HepG2 (cell line): ENCODE data around the gene SIVA1. TPM values are rescaled to one million over a fixed set of nuclear protein-coding genes. Genes with fewer than 3 reads are reported as not detected.

ENCODE experiments used
- ATAC-seq: fragments of 200-7000 bp; cut with Tn5 transposase; 3 replicates; pipeline ENCODE4 v1.9.1; 2020; ENCODE audit warnings: mild to moderate bottlenecking, moderate library complexity
- BruUV-seq: library from RNA; stranded (reverse); fragments of 400-500 nt; replicated peaks from 2 replicates; lab custom pipeline; 2021; lab: Mats Ljungman, UMichigan
- CTCF ChIA-PET: fragments of 300-600 bp; formaldehyde crosslinking; extraction: SDS; loops from one replicate; lab custom pipeline; 2021; ENCODE audit warnings: low total read pairs, inconsistent platforms, low intra/inter-chr PET ratio; lab: Yijun Ruan, JAX
- POLR2A ChIA-PET: fragments of 350-600 bp; sonication (Branson Sonifier 250); formaldehyde crosslinking; loops from one replicate; lab custom pipeline; 2020; ENCODE audit warnings: antibody characterized with exemption, inconsistent platforms; lab: Yijun Ruan, JAX
- DNase-seq: peaks from one replicate; pipeline ENCODE4 v3.0.0-alpha.2; 2015; ENCODE audit warnings: low spot score
- FAIRE-seq: peaks from 3 replicates; lab custom pipeline; 2011; peaks lifted over from hg19 to GRCh38; lab: Jason Lieb, UNC
- H2AFZ ChIP-seq: one replicate; pipeline ENCODE4 v1.6.1; 2011; ENCODE audit warnings: low read length, inconsistent platforms
- H3K27ac ChIP-seq: fragments of 300-600 bp; 3 replicates; pipeline ENCODE4 v1.8.0; 2011; ENCODE audit warnings: mixed run types, mild to moderate bottlenecking, mixed read lengths, low read length, inconsistent platforms; ENCODE audit not compliant: insufficient read depth; ENCODE audit errors: extremely low read length
- H3K27me3 ChIP-seq, 2 experiments: fragments of 200-600 bp in 1 of 2; 2 replicates in 1 of 2; 3 replicates in 1 of 2; pipeline versions ENCODE4 v1.6.0 to v1.8.0; 2011; ENCODE audit warnings: low read length in 2 of 2, mild to moderate bottlenecking in 2 of 2, moderate library complexity in 2 of 2, inconsistent platforms in 1 of 2; ENCODE audit not compliant: insufficient read depth in 2 of 2, control insufficient read depth in 1 of 2
- H3K36me3 ChIP-seq, 2 experiments: fragments of 200-600 bp in 1 of 2; replicated peaks in 1 of 2; 2 replicates in 1 of 2; 3 replicates in 1 of 2; pipeline versions ENCODE4 v1.5.1 to v1.8.0; 2011; ENCODE audit warnings: low read length in 2 of 2, inconsistent platforms in 1 of 2; ENCODE audit not compliant: insufficient read depth in 2 of 2, control insufficient read depth in 1 of 2
- H3K4me1 ChIP-seq: 2 replicates; pipeline ENCODE4 v1.5.1; 2012; ENCODE audit warnings: low read length, inconsistent platforms; ENCODE audit not compliant: insufficient read depth
- H3K4me2 ChIP-seq: 2 replicates; pipeline ENCODE4 v1.6.0; 2011; ENCODE audit warnings: low read depth, low read length, inconsistent platforms
- H3K4me3 ChIP-seq, 3 experiments: fragments of 200-600 bp in 1 of 3; sonication (generic), shearing (Covaris generic) in 1 of 3; replicated peaks in 1 of 3; 2 replicates each; pipeline ENCODE4 v1.5.1; 2011 to 2016; ENCODE audit warnings: low read length in 3 of 3, inconsistent platforms in 2 of 3, low read depth in 2 of 3, mild to moderate bottlenecking in 2 of 3, control low read depth in 1 of 3, mixed read lengths in 1 of 3; ENCODE audit not compliant: insufficient read depth in 1 of 3
- H3K79me2 ChIP-seq: one replicate; pipeline ENCODE4 v1.6.1; 2011; ENCODE audit warnings: low read length, inconsistent platforms; ENCODE audit not compliant: insufficient read depth
- H3K9ac ChIP-seq: 2 replicates; pipeline ENCODE4 v1.6.0; 2011; ENCODE audit warnings: mild to moderate bottlenecking, low read depth, low read length, inconsistent platforms; ENCODE audit not compliant: insufficient read depth
- H3K9me3 ChIP-seq: 2 replicates; pipeline ENCODE4 v1.5.1; 2012; ENCODE audit warnings: mild to moderate bottlenecking, low read length
- H4K20me1 ChIP-seq: 2 replicates; pipeline ENCODE4 v1.6.0; 2011; ENCODE audit warnings: inconsistent platforms, mild to moderate bottlenecking, low read length, moderate library complexity; ENCODE audit not compliant: insufficient read depth
- ARNT ChIP-seq: fragments of 450-650 bp; IDR thresholded peaks from 2 replicates; pipeline ENCODE4 v1.6.1; 2017
- EHMT2 ChIP-seq: fragments of 200-600 bp; sonication (generic); IDR thresholded peaks from 2 replicates; pipeline ENCODE4 v1.7.0; 2017; ENCODE audit warnings: antibody characterized with exemption, low read depth, low read length, borderline replicate concordance
- HDAC2 ChIP-seq: sonication (generic); formaldehyde crosslinking; IDR thresholded peaks from 2 replicates; pipeline ENCODE4 v1.4.0; 2020; ENCODE audit warnings: missing genetic modification reagents
- NONO ChIP-seq, 2 experiments: fragments of 450-650 bp in 1 of 2; sonication (generic) in 1 of 2; formaldehyde crosslinking in 1 of 2; IDR thresholded peaks in 1 of 2; conservative IDR thresholded peaks in 1 of 2; 2 replicates each; pipeline versions ENCODE4 v1.6.1 to v1.8.0; 2017 to 2022; ENCODE audit warnings: mild to moderate bottlenecking in 1 of 2, missing genetic modification reagents in 1 of 2, moderate library complexity in 1 of 2
- NR2F2 ChIP-seq: IDR thresholded peaks from 2 replicates; pipeline ENCODE4 v1.6.1; 2012; ENCODE audit warnings: low read depth, inconsistent platforms, borderline replicate concordance
- POLR2A ChIP-seq, 2 experiments: IDR thresholded peaks; 2 replicates each; pipeline ENCODE4 v1.6.1; 2011; ENCODE audit warnings: low read depth in 2 of 2, low read length in 2 of 2, mild to moderate bottlenecking in 1 of 2, moderate library complexity in 1 of 2; ENCODE audit not compliant: insufficient read depth in 1 of 2
- SKIL ChIP-seq: sonication (generic); formaldehyde crosslinking; IDR thresholded peaks from 2 replicates; pipeline ENCODE4 v1.8.0; 2022; ENCODE audit warnings: missing genetic modification reagents, mild to moderate bottlenecking, moderate library complexity, borderline replicate concordance
- STAT5B ChIP-seq: sonication (generic); formaldehyde crosslinking; IDR thresholded peaks from 2 replicates; pipeline ENCODE4 v1.4.0; 2020; ENCODE audit warnings: missing genetic modification reagents
- WIZ ChIP-seq: sonication (generic); formaldehyde crosslinking; IDR thresholded peaks from 2 replicates; pipeline ENCODE4 v1.5.1; 2020; ENCODE audit warnings: mild to moderate bottlenecking, missing genetic modification reagents
- ZNF552 ChIP-seq: sonication (generic); formaldehyde crosslinking; IDR thresholded peaks from 2 replicates; pipeline ENCODE4 v1.9.0; 2022; ENCODE audit warnings: missing genetic modification reagents, mild to moderate bottlenecking, borderline replicate concordance
- WGBS: methylation state at CpG from one replicate; pipeline ENCODE4 v1.1.6; 2017; ENCODE audit warnings: low lambda C conversion rate; 5-methylcytosine and 5-hydroxymethylcytosine counted together
- in situ Hi-C: cut with HindIII; loops from 2 replicates; pipeline ENCODE4 v1.10.0; 2017; ENCODE audit warnings: low pct_unique_long_range_greater_than_20kb; ENCODE audit not compliant: extremely low pct_ligation_motif_present
- intact Hi-C: fragments of 100-400 bp; cut with micrococcal nuclease; formaldehyde crosslinking; loops from one replicate; pipeline ENCODE4 v1.10.0; 2022; ENCODE audit not compliant: unreplicated experiment
- polyA plus RNA-seq, 8 experiments: library from polyadenylated mRNA; depleted of rRNA in 3 of 8; stranded (reverse) in 7 of 8; unstranded in 1 of 8; fragments of >200 nt; fragmentation: Illumina TruSeq in 4 of 8; extraction: Trizol in 4 of 8; gene quantifications; 2 replicates each; pipeline versions ENCODE4 v1.2.1 to v1.2.3, GENCODE V29; 2011 to 2016; ENCODE audit warnings: low read depth in 4 of 8, missing spikeins in 1 of 8, mixed read lengths in 1 of 8; ENCODE audit not compliant: insufficient read depth in 1 of 8
- total RNA-seq, 5 experiments: library from RNA; depleted of rRNA; stranded (reverse); fragments of >200 nt; fragmentation: Illumina TruSeq; extraction: Trizol; gene quantifications; 2 replicates each; pipeline ENCODE4 v1.2.3, GENCODE V29; 2016; ENCODE audit warnings: low read depth in 1 of 5
- TF ChIP-seq, protein P1 (sequence below): sonication (generic); formaldehyde crosslinking; IDR thresholded peaks from 2 replicates; pipeline ENCODE4 v1.4.0; 2020; ENCODE audit warnings: mild to moderate bottlenecking, missing genetic modification reagents
- TF ChIP-seq, protein P2 (sequence below): sonication (generic); formaldehyde crosslinking; conservative IDR thresholded peaks from 2 replicates; pipeline ENCODE4 v1.4.0; 2020; ENCODE audit warnings: missing genetic modification reagents

SIVA1 gene
- total and polyA plus RNA-seq, 2 of the 13 experiments (the other 11 are each of a cell fraction or from before 2014, with no cell fraction given): 123 to 186 TPM

GRCh38 chr14:104758981-104759969 lies 6.3 kb downstream of the SIVA1 start:
- H3K4me1 ChIP-seq: peaks cover 61% of the 10 kb centered on the region
- no peaks in the 10 kb centered on the region for H3K9me3 ChIP-seq
- no peak overlapping the region for H3K4me3 ChIP-seq
- 96% methylated on average over 28 of the region's 30 CpGs for WGBS
- peaks cover 15 to 60% of the 10 kb centered on the region in 2 experiments for H3K36me3 ChIP-seq
- peaks cover 67% of the 10 kb centered on the region for H3K79me2 ChIP-seq
- peaks cover 69% of the 10 kb centered on the region for H4K20me1 ChIP-seq
- ATAC-seq: no peak
- POLR2A ChIA-PET: interaction anchor here (1.0 to 2.2 kb wide), 2 partner anchors 7 to 10 kb away, joined by 4 to 13 read pairs; no protein-coding TSS in a partner anchor
- peak overlapping the region; percentile 20 for H3K27ac ChIP-seq
- no peak overlapping the region for H3K9ac ChIP-seq
- CTCF ChIA-PET: no interaction called here
- no peak overlapping the region for H2AFZ ChIP-seq
- H3K27me3 ChIP-seq: no peaks in the 10 kb centered on the region
- no peak for DNase-seq
- in situ Hi-C loops: no loop called here
- no peak overlapping the region for H3K4me2 ChIP-seq
- intact Hi-C loops: no loop called here
- no TSS peak for BruUV-seq
- no peak for FAIRE-seq
- TF ChIP-seq ARNT: no peak
- TF ChIP-seq, protein P1, sequence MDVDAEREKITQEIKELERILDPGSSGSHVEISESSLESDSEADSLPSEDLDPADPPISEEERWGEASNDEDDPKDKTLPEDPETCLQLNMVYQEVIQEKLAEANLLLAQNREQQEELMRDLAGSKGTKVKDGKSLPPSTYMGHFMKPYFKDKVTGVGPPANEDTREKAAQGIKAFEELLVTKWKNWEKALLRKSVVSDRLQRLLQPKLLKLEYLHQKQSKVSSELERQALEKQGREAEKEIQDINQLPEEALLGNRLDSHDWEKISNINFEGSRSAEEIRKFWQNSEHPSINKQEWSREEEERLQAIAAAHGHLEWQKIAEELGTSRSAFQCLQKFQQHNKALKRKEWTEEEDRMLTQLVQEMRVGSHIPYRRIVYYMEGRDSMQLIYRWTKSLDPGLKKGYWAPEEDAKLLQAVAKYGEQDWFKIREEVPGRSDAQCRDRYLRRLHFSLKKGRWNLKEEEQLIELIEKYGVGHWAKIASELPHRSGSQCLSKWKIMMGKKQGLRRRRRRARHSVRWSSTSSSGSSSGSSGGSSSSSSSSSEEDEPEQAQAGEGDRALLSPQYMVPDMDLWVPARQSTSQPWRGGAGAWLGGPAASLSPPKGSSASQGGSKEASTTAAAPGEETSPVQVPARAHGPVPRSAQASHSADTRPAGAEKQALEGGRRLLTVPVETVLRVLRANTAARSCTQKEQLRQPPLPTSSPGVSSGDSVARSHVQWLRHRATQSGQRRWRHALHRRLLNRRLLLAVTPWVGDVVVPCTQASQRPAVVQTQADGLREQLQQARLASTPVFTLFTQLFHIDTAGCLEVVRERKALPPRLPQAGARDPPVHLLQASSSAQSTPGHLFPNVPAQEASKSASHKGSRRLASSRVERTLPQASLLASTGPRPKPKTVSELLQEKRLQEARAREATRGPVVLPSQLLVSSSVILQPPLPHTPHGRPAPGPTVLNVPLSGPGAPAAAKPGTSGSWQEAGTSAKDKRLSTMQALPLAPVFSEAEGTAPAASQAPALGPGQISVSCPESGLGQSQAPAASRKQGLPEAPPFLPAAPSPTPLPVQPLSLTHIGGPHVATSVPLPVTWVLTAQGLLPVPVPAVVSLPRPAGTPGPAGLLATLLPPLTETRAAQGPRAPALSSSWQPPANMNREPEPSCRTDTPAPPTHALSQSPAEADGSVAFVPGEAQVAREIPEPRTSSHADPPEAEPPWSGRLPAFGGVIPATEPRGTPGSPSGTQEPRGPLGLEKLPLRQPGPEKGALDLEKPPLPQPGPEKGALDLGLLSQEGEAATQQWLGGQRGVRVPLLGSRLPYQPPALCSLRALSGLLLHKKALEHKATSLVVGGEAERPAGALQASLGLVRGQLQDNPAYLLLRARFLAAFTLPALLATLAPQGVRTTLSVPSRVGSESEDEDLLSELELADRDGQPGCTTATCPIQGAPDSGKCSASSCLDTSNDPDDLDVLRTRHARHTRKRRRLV (CRISPR knock-in tag): no peak
- TF ChIP-seq EHMT2: no peak
- TF ChIP-seq, protein P2, sequence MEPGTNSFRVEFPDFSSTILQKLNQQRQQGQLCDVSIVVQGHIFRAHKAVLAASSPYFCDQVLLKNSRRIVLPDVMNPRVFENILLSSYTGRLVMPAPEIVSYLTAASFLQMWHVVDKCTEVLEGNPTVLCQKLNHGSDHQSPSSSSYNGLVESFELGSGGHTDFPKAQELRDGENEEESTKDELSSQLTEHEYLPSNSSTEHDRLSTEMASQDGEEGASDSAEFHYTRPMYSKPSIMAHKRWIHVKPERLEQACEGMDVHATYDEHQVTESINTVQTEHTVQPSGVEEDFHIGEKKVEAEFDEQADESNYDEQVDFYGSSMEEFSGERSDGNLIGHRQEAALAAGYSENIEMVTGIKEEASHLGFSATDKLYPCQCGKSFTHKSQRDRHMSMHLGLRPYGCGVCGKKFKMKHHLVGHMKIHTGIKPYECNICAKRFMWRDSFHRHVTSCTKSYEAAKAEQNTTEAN (CRISPR knock-in tag): no peak
- no peak for TF ChIP-seq WIZ (CRISPR knock-in tag)
- TF ChIP-seq NR2F2: no peak
- TF ChIP-seq SKIL: no peak
- no peak for TF ChIP-seq ZNF552 (CRISPR knock-in tag)
- no peak for TF ChIP-seq HDAC2 (CRISPR knock-in tag)
- TF ChIP-seq STAT5B: no peak
- no peak for TF ChIP-seq NONO (IDR thresholded peaks at IDR 0.05)
- peak; percentile 34 for TF ChIP-seq NONO (CRISPR knock-in tag; conservative IDR thresholded peaks at IDR 0.05)
- TF ChIP-seq POLR2A (IDR thresholded peaks at IDR 0.05; ENCODE audit: insufficient read depth in 1 of 2, low read depth in 2 of 2, low read length in 2 of 2): peak in 1 of 2 experiments; percentile 51; a peak in 2 of 4 replicates
